ENCODE data around the gene SYT15.

DNA sequence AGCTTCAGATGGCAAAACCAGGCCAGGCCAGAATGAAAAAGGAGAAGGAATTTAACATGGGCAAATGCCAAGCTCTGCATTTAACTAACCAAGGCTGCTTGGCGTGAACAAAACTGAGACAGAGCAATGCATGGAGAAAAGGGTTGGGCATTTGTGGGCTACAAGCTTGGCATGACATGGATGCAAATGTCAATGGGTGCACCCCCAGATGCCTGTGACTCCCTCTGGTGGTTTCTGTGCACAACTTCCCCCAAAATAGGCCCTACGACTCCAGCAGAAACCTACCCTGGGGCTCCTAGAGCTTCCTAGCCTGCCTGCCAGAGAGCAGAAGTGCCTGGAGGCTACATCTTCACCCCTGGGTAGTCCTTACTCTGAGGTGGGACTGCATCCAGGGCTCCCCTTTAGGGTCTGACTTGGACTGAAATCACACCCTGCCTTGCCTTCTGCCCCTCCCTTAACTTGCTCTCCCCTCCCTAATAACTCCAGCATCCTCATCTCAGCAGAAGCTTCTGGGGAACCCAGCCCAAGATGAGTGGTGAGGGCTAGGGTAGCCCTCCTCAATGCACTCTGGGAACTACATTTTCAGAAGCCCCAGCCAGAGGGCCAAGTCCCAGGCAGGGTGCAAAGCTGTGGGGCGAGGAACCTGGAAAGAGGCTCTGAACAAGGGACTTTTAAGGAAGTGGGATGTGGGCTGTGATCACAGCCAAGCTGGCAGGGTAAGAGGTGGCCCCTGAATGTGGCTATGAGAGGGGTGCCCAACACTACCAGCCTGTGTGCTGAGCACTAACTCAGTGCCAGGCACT lies 33.7 kb upstream of the SYT15 start:
- TF ChIP-seq ZFX (IDR thresholded peaks at IDR 0.05) (no peak), EZH2phosphoT487 (IDR thresholded peaks at IDR 0.05; ENCODE audit: borderline replicate concordance) (no peak), SIN3A (IDR thresholded peaks at IDR 0.05; ENCODE audit: low read depth) (no peak), EGR1 (IDR thresholded peaks at IDR 0.05; ENCODE audit: low read depth) (no peak), SRF (IDR thresholded peaks at IDR 0.05; ENCODE audit: low read depth) (no peak), RAD21 (IDR thresholded peaks at IDR 0.05; ENCODE audit: low read depth) (no peak; the same call in none of the 2 replicates), SP1 (IDR thresholded peaks at IDR 0.05; ENCODE audit: low read depth) (no peak), CEBPB (IDR thresholded peaks at IDR 0.05; ENCODE audit: low read depth) (no peak)
- TF ChIP-seq, protein P1, sequence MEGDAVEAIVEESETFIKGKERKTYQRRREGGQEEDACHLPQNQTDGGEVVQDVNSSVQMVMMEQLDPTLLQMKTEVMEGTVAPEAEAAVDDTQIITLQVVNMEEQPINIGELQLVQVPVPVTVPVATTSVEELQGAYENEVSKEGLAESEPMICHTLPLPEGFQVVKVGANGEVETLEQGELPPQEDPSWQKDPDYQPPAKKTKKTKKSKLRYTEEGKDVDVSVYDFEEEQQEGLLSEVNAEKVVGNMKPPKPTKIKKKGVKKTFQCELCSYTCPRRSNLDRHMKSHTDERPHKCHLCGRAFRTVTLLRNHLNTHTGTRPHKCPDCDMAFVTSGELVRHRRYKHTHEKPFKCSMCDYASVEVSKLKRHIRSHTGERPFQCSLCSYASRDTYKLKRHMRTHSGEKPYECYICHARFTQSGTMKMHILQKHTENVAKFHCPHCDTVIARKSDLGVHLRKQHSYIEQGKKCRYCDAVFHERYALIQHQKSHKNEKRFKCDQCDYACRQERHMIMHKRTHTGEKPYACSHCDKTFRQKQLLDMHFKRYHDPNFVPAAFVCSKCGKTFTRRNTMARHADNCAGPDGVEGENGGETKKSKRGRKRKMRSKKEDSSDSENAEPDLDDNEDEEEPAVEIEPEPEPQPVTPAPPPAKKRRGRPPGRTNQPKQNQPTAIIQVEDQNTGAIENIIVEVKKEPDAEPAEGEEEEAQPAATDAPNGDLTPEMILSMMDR (IDR thresholded peaks at IDR 0.05 in 2 of 3, conservative IDR thresholded peaks at IDR 0.05 in 1 of 3; ENCODE audit: borderline replicate concordance in 1 of 3, insufficient read depth in 1 of 3, low read depth in 2 of 3, low read length in 2 of 3) = peak; percentile 48 to 66 (median 63); a peak in 5 of 6 replicates
- TF ChIP-seq, protein P2, sequence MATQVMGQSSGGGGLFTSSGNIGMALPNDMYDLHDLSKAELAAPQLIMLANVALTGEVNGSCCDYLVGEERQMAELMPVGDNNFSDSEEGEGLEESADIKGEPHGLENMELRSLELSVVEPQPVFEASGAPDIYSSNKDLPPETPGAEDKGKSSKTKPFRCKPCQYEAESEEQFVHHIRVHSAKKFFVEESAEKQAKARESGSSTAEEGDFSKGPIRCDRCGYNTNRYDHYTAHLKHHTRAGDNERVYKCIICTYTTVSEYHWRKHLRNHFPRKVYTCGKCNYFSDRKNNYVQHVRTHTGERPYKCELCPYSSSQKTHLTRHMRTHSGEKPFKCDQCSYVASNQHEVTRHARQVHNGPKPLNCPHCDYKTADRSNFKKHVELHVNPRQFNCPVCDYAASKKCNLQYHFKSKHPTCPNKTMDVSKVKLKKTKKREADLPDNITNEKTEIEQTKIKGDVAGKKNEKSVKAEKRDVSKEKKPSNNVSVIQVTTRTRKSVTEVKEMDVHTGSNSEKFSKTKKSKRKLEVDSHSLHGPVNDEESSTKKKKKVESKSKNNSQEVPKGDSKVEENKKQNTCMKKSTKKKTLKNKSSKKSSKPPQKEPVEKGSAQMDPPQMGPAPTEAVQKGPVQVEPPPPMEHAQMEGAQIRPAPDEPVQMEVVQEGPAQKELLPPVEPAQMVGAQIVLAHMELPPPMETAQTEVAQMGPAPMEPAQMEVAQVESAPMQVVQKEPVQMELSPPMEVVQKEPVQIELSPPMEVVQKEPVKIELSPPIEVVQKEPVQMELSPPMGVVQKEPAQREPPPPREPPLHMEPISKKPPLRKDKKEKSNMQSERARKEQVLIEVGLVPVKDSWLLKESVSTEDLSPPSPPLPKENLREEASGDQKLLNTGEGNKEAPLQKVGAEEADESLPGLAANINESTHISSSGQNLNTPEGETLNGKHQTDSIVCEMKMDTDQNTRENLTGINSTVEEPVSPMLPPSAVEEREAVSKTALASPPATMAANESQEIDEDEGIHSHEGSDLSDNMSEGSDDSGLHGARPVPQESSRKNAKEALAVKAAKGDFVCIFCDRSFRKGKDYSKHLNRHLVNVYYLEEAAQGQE (IDR thresholded peaks at IDR 0.05; ENCODE audit: low read depth) = no peak

All from HCT116 (cell line).